Inferior parietal cortex (tissue), 1 donor: ENCODE measurements around the gene TMX2.
"Not testable (repeated sequence)": the region's sequence is repeated elsewhere in the genome, so short reads cannot be mapped to it uniquely, and the experiment has no call there.

ENCODE experiments used
- DNase-seq: peaks from one replicate; pipeline ENCODE4 v3.0.0-alpha.2; 2016; ENCODE audit errors: extremely low spot score

TMX2 gene

DNA sequence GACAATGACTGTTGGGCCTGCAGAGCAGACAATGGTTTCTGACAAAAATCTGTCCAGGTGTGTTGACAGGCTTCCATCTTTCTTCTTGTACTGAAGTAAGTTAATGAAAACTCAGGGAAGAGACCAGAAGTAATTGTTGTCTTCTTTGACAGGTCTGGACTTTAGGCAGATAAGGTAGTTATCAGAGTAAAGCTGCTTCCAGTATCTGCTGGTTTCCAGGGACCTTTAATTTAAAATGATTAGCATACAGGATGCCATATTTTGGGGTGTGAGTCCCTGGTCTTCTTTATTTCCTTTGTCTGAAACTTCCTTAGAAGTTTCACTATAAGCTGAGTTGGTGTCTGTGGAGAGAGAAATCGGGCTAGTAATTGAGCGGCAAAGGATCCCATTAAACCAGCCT, 1.4 kb downstream of the TMX2 start:
- no peak for DNase-seq

GRCh38 chr11:57716726-57717125, 4.3 kb downstream of the TMX2 start:
- not testable (repeated sequence) for DNase-seq

DNA sequence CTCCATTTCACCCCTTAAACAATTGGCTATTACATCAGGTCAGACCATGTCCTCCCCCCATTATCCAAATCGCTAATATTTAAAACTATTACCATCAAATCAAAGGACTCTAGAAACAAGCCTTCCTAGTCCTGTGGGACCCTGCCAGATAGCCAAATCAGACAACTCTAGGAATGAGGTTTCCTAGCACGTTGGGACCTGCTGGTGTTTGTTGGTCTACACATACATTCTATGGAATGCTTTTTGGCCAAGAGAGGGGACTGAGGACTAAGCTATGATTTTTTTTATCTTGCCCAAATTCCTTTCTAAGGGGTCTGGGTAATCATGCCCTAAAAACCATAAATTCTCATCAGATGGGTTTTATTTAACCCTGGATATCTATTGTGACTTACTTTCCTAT, 14.8 kb downstream of the TMX2 start:
- no peak for DNase-seq

- no peak for DNase-seq
These were observed 16.4 kb downstream of the TMX2 start for GRCh38 chr11:57728829-57729228.

- no peak for DNase-seq
These were observed 17.1 kb downstream of the TMX2 start for GRCh38 chr11:57729479-57729878.

DNA sequence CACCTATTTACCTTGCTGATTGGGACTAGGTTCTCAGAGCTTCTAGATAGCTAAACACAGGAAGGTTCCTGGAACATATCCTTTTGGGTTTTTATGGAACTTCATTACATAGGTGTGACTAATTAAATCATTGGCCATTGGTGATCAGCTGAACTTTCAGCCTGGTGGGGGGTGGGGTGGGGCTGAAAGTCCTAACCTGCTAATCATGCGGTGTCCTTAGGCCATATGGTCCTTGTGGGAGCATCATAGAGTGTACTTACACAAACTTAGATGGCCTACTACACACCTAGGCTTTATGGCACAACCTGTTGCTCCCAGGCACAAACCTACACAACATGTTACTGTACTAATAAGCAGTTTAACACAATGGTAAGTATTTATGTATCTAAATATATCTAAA, 20.3 kb downstream of the TMX2 start:
- DNase-seq: no peak

DNA sequence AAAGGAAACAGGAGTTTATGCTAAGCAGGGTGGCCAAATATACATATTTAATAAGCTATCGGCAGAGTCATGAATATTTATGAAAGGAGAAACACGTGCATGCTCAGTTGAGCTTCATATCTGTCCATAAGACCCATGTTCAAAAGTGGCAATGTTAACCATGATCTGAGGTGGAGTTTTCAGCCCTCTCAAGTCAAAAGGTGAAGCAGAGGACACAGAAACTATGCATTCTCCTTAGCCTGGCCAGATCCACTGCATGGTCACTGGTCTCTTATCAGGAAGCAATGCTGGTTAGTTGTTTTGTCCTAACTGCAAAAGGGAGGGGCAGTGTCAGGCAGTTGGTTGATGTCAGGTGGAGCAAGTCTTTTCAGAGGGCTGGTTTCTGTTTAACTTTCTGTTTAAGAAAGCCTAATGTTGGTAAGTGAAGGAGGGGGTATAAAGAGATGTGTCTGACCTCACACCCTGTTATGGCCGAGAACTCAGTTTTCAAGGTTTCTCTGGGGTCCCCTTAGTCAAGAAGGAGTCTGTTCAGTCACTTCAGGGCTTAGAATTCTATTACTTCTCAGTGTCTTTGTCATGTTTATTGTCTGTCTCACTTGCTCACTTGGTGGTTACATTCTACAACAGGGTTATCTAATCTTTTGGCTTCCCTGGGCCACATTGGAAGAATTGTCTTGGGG, 23.4 kb downstream of the TMX2 start:
- no peak for DNase-seq

GRCh38 chr11:57741132-57742086, 29.0 kb downstream of the TMX2 start, which contains the start of gene SELENOH:
Gene SELENOH, plus strand, starts transcription at chr11:57741491. Its CDS starts 105 bp downstream, at chr11:57741596.
- peak; percentile 94 for DNase-seq

- DNase-seq: no peak
These were observed 29.7 kb downstream of the TMX2 start for GRCh38 chr11:57742087-57742452.

DNA sequence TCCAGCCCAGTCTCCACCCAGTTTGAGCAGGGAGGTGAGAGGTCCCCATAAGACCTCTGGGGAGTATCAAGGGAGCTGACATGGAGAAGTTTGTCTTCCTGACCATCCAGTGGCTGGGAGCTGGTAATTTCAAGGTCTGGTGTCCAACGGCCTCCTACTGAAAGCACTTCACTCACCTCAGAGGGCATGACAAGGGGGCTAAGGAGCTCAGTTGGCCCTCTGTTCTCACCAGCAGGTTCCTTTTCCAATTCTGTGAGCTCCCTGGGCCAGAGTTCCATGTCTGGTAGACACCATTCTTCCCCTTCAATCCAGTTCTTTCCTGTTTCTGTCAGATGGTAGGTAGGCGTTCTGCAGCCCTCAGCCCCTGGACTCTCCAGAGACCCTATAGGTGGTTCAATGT, 32.0 kb downstream of the TMX2 start:
- DNase-seq: no peak

DNA sequence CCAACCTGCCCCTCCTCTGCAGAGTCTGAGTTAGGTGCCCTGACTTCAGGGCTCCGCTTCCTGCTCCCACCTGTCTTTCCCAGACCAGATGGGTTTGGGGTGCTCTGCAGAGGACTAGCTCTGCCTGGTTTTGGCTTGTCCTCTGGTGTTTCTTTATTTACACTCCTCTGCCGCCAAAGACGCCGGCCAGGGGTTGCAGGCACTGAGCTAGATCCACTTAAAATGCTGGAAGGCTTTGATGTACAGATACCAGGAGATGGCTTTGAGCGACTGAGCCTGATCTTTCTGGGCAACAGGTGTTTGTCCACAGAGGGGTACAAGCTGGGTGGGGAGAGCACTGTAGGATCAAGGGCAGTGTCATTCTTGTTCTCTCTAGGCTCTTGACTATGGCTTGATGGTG, 32.8 kb downstream of the TMX2 start:
- DNase-seq: no peak

DNA sequence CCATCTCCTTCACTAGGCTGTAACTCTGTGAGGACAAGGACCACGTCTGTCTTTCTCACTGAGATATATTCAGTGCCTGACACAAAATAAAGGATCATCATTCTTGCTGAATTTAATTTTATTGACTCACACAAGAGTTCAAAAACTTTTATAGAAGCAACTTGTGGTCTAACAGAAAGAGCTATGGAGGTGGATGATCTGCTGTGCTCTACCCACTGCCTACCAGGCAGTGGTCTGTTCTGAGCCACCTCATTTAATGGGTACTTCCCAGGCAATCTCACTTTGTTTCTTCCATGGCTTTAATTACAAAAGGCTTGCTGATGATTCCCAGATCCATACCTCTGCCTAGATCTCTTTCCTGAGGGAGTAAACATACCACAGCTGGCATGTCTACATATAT, 34.5 kb downstream of the TMX2 start:
- no peak for DNase-seq

GRCh38 chr11:57751176-57751575, 38.8 kb downstream of the TMX2 start:
- no peak for DNase-seq

DNA sequence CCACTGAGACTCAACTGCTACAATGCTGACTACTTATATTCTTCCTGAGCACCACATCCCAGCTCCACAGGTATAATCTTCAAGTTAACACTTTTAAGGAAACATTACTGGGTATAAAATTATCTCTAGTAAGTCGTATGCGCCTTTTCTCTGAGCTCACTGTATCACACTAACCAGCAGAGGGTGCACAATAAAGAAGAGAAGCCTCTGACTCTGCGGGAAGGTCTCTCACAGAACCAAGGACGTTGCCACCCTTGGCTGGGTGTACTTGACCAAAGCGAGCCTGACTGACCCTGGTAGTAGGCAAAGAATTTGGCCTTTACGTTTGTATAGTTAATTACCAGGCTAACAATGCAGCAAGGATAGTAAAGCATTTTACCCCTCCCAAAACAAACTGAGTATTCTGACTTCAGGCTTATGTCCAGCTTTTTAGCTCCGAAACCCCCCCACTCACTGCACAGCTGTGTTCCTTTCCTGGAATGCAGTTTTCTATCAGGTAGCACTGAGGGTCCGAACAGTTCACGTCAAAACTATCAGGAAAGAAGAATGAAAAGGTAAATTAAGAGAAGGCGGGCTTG, 39.4 kb downstream of the TMX2 start, which contains the start of gene BTBD18:
BTBD18 (minus strand) TSS at position 144 of the 578 bp plus-strand sequence. CDS start 631 bp downstream, outside the sequence.
- DNase-seq: peak; percentile 41

DNA sequence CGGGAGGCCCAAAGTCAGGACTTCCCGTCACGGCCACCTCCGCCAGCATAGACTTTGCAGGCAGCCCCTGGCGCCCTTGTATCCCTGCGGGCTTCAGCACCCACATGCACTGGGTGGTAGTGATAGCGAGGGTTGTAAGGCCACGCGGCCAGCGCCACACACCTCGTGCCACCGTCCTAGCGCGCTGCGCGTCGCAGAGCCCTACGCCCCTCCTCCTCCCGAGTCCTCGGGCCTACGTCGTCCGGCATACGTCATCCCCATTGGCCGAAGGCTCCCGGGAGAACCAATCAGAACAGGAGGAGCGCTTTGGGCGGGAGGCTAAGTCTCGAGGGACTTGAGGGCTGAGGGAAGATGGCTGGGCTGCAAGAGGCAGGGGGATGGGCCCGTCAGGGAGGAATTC, 40.6 kb downstream of the TMX2 start:
- DNase-seq: no peak

GRCh38 chr11:57758174-57758573, 45.8 kb downstream of the TMX2 start:
- DNase-seq: no peak

- DNase-seq: peak; percentile 94
These were observed 49.2 kb downstream of the TMX2 start, which contains the start of gene CTNND1 for GRCh38 chr11:57761301-57762234. Gene CTNND1, plus strand, starts transcription at chr11:57761802. Its CDS starts 29,677 bp downstream, at chr11:57791479.

GRCh38 chr11:57762235-57762861, 50.0 kb downstream of the TMX2 start:
- no peak for DNase-seq

GRCh38 chr11:57763568-57763967, 51.2 kb downstream of the TMX2 start:
- DNase-seq: peak; percentile 65

GRCh38 chr11:57764021-57764420, 51.6 kb downstream of the TMX2 start:
- DNase-seq: no peak

DNA sequence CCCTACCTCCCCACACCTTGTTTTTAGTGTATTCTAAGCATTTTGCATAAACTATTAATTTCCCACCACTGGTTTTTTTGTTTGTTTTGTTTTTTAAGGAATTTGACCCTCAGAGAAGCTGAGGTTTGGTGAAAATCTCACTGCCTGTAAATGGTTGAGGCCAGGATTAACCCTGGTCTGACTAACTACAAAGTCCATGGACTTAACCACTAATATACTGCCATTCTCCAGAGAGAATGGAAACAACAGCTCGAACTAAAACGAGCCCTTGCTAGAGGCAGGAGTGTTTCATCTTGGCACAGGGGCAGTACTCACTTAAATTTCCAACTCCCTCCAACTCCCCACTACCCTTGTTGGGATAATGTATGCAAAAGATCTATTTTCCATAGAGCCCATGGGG, 52.2 kb downstream of the TMX2 start:
- no peak for DNase-seq
